HG02642 (cell line): Measurements from ENCODE around the gene CATSPER3.

Experiments
- ATAC-seq: cut with Tn5 transposase; IDR thresholded peaks from one replicate; pipeline ENCODE4 v1.9.1; 2021; ENCODE audit warnings: mild to moderate bottlenecking; ENCODE audit not compliant: unreplicated experiment, poor library complexity

CATSPER3 gene

DNA sequence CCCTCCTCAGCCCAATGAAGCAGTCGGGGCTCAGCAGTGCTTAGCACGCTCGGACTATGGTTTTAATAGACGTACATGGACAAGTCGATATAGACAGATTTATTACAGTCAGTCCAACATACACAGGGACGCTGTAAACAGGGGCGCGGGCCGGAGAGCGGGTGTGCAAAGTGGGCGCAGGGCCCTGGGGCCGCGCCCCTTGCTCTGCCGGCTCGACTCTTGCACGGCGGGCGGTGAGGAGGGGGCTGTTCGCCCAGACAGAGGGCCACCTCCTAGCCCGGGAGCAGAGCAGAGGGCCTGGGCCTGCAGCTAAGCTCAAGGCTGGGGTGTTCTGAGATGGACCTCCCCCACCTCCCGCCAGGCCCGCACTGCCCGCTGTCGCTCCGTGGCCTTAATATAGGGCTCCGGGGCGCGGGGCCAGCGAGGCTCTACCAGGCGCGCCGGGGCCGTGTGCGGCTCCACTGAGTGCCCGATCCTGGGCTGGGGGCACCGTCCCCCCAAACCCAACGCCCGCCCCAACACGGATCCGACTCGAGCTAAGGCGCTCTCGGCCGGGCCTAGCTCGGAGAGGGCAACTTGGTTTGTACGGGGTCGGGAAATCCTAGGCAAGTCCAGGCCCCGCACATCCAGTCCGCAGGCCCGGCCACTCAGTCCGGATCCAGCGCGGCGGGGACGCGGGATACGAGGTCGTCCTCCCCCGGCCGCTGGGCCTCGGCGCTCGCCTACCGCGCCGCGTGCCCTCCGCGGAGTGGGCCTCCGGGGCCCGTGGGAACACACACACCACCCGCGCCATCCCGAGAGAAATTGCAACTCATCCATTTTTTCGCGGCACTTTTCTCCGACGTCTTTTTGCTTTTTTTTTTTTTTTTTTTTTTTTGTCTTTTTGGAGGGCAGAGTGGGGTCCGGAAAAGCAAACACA lies 60.2 kb downstream of the CATSPER3 start:
- no peak for ATAC-seq

DNA sequence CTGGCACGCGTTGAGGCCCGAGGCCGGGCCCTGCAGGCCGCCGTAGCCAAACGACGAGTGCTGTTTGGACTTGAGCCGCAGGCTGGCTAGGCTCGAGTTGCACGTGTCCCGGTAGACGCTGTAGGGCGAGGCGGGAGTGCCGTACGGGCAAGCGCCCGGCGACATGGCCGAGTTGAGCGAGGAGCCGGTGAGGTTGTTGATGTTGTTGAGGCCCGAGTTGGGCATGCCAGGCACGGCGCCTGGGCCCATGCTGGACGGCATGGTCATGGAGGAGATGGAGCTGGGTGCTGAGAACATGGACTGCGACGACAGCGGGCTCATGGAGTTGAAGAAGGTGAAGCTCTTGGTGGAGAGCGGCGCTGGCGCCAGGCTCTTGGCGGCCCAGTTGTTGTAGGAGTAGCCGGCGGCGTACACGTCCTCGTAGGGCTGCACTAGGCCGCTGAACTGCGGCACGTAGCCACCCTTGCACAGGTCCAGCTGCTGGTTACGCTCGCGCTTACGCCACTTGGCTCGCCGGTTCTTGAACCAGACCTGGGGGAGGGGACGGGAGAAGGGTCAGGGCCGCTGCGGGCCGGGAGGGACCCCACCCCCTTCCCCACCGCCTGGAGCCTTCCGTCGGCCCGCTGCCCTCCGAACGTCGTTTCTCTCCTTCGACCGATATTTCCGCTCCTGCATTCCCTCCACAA lies 61.2 kb downstream of the CATSPER3 start:
- no peak for ATAC-seq

DNA sequence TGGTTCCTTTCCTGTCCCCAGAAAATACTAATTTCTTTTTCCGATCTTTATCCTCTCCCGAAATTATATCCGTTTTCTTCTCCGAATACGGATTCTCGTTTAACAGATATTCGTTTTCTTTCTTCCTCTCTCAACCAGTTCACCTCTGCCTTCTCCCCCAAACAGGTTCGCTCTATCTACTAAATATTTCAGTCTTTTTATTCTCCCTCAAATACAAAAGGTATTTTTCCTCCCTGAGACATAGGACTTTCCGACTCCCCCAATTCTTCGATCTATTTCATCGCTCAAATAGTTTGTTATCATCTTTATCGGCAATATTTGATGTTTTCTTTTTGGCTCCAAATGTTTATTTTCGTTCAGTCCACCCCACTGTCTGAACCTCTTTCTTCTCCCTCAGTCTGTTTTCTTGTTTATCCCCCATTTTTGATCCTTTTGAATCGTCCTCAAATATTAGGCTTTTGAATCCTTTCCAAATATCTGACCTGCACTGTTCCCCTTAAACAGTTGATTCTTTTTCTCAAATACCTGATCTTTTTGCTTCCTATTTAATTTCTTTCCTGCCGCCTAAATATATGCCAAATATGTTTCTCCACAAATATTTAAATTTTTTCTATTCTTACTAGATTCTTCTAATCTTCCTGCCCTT lies 61.9 kb downstream of the CATSPER3 start:
- ATAC-seq, result no peak

DNA sequence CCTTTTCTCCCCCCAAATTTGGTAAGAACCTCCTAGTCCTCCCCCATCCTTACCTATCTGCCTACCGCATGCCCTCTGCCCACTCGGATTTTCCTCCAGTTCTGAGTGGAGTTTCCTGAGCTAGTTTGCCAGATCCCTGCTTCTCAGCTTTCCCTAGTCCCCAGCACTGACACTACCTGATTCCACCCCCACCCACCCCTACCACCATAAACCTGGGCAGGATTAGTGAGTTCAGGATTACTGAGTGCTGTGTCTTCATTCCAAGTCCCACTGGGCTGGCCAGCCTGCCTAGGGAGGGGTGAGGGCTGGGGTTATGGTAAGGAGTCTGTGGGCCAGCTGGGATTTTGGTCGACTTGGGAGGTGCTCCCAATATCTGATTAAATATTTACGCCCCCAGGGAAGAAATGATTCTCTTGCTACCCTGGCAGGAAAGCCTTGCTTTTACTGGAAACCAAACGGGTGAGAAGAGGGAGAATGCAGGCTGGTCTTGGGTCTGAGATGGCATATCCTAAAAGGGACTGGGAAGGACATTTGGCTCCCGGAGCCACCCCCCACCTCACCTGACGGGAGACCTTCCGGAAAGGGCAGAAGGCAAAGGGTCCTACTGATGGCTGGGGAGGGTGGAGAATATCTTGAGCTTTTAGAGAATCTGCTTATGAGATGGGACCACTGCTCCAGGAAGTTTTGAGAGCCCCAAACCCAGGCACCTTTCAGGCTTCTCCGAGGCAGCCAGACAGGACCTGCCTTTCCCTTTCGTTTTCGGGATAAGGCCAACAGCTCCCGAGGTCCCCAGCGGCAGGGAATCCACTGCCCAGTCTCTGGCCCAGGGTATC lies 62.6 kb downstream of the CATSPER3 start:
- no peak for ATAC-seq

DNA sequence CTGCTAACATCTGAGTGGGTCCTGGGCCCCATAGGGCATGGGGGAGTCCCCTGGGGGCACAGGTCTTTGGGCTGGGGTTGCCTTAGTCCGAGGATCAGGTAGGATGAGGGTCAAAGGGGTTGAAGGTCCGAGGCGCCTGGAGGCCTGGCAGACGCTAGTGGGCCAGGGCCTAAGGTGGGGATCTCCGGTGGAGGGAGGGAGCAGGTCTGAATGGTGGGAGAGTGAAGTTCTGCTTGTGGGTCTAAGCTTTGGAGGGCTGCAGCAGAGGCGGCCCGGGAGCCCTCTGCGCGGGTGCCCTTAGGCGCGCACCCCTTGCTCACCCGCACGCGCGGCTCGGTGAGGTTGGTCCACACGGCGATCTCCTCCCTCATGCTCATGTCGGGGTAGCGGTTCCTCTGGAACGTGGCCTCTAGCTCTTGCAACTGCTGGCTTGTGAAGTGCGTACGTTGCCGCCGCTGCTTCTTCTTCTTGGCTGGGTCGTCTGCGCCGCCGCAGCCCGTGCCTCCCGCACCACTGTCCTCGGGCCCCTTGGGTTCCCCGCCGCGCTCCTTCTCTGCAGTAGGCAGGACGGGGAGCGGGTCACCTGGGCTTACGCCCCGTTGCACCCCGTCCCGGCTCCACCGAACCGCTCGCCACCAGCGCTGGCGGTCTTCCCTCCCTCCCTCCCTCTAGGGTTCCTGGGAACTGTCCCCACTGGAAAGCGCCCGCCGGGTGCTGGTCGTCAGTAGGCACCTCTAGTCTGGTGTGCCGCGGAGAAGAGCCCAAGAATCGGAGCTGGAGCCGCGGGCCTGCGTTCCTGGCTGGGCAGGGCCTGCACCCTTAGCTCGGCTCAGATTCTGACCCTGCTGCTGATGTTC lies 63.5 kb downstream of the CATSPER3 start:
- ATAC-seq, result no peak

DNA sequence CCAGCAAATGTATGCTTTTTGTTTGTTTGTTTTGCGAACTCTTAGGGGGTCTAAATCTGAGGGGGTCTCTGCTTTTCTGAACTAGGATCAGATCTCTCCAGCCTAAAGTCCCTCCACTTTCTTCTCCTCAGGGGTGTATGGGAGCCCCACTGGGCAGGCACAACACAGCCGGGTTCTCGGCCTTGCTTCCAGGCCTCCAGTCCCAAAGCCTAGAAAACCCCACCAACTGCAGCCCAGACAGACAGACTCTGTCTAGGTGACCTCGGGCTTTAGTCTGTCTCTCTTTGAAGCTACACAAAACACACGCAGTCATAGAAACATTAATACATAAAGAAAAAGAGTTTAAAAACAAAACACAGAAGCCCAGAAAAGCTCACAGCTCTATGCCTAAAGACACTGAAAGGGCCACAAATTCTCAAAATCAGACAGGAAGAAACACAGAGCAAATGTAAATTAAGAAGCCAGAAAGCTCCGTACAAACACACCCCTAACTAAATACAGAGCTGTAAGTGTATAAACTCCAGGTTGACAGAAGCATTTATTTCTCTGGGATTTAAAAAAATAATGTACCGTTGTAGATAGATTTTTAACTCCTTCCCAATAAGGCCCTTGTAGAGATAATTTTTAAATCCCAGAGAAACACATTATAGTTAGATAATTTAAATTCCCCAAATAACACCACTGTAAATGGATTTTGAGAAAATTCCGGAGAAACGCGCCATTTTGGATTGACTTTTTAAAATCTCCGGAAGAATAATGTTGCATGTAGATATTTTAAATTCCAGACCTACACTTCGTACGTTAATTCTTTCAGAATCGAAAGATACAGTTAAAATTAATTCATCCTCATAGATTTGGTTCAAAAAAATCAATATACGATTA lies 64.3 kb downstream of the CATSPER3 start:
- no peak for ATAC-seq

DNA sequence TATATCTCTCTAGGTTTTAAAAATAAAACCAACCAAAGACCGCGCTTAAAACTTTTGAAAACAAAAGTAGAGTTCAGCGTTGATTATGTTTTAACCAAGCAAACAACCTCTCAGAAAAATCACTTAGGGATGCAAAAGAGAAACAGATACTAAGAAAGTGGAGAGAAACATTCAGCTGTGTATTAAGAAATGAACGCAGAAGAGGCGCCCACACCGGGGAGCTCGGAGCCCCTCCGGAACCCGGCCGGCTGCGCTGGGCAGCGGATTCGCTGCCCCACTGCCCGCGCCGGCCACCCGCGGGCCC lies 64.9 kb downstream of the CATSPER3 start:
- ATAC-seq, result no peak

DNA sequence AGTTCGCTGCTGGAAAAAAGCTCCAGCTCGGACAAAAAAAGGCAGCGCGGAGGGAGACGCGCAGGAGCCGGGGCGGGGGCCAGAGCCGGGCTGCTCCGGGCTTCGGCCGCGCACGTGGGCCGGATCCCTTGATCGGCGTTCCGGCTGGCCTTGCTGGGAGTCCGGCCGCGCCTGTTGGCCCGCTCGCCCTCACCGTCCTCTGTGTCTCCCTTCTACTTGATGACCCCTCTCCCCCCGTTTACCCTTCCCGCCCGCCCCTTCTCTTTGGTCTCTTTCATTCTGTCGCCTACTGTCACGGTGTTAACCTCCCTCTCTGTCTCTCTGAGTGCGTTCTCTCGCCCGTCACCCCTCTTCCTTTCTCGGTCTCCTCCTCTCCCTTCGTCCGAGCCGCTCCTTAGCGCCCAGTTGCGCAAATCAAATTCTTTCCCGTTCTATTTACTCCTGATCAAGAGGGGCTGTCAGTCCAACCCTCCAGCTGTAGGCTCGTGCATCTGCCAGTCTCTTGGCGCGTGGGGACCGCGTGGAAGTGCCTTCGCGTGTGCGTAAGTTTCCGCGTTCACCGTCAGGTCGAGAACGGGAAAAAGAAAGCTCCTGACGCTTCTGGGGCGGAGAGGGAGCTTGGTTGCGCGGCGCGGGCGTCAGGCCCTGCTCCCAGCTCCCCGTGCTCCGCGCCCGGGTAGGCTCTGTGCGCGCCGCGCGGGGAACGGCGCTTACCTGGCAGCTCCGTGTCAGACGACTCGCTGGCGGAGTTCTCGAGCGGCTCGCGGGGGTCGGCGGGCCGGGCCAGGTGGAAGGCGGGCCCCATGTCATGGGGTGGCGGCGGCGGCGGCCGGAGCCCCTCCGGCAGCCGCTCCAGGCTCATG lies 65.5 kb downstream of the CATSPER3 start:
- no peak for ATAC-seq

DNA sequence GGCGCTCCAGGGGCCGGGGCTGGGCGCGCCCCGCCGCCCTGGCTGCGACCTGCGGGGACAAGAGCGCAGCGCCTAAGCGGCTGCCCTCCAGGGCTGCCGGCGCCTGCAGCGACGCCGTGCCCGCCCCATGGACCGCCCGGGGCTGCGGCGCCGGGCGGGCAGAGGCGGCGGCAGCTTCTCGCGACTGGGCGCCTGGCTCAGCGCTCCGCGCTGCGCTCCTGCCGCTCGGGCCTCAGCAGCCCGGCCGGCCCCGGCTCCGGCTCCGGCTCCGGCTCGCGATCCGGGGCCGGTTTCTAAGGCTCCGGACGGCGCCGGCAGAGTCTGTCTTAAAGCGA lies 66.2 kb downstream of the CATSPER3 start, which contains the start of gene PITX1:
TSS of gene PITX1 (minus strand) at position 328 of the 335 bp plus-strand sequence. CDS start 347 bp downstream, outside the sequence.
- ATAC-seq, result no peak

DNA sequence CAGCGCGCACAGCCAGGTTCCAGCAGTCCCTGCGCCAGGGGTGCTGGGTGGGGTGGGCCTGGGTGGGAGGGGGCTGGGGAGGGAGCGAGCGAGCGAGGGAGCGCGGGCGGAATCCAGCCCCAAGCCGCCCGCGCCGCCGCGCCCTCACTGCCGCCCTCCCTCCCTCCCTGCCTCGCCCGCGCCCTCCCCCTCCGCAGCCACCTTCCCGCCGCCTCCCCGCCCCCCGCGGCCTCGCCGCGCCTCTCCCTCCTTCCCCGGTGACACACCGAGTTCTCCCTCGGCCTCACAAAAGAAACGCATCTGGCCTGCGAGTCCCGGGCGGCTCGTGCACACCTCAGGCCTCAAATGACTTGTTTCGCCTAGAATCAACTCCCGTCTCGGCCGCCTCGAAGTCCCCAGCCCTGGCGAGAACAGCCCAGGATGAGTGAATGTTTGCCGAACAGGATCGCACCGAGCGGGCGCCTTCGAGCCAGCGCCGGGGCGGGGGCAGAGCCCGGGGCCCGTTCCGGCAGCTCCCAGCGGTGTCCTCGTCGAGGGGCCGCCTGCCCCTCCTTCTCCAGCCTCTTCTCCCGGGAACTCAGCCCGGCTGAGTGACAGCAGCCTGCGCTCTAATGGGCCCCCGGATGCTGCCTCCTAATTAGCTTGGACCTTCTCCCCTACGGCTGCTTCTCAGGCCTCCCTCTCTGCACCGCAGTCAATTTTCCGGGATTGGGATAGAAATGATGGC lies 66.7 kb downstream of the CATSPER3 start:
- no peak for ATAC-seq

DNA sequence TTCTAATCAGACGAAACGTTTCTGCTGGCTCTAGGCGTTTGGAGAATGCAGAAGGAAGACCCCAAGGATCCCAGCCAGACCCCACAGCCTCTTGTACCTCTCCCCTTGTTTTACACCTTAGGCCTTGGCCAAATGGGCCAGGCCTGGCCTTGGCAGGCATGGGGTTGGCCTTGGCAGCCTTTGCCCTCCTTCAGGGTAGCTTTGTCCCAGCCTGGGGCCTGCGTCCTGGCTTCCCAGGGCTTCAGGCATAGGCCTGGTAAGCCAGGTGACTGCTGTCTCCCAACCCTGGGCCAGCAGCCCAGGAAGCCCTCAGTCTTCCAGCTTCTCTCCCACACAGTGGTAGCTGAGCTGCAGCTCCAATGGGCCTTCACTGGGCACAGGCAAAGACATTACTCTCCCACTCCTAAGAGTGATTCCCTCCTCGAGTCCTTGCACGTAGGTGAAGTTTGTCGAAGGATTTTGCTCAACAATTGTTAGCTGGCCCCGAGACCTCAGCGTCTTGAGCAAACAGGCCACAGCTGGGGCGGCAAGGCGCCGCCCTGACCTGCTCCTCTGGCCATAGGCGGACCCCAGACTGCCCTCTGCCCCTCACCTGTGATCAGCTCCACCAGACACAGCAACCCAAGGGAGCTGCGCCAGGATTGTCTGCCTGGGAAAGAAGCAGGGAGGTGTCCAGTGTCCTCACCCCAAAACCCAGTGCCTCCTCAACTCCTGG lies 67.4 kb downstream of the CATSPER3 start:
- no peak for ATAC-seq

DNA sequence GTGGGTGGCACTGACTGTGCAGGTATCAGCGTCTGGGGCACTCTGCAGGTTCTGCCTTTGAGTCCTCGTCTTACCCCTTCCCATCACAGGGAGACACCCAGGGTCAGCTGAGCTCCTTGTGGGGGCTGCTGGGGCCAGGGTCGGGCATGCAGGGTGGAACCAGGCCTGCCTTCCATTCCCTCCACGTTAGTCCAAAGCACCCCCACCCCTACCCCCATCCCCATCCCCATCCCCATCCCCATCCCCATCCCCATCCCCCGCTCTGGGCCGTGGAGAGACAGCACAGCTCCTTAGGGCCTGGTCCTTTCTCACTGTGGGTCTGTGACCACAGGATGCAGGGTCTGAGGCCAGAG lies 67.9 kb downstream of the CATSPER3 start:
- no peak for ATAC-seq

DNA sequence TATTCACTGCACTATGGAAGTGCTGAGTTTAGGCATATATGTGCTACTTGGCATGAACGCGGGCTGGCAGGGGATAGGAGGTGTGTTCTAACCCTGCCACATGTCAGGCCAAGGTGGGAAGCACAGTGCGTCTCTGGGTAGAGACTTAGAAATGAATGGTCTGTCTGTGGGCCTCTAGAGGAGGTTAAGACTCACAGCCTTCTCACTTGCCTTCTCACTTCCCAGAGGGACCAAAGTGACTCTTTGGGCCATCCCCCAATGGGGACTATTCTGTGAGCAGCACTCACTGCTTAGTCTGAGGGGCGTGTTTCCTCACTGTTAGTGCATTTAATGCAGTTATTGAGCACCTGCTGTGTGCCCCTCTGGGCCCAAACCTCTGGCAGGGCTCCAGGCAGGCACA lies 68.7 kb downstream of the CATSPER3 start:
- ATAC-seq, result no peak

DNA sequence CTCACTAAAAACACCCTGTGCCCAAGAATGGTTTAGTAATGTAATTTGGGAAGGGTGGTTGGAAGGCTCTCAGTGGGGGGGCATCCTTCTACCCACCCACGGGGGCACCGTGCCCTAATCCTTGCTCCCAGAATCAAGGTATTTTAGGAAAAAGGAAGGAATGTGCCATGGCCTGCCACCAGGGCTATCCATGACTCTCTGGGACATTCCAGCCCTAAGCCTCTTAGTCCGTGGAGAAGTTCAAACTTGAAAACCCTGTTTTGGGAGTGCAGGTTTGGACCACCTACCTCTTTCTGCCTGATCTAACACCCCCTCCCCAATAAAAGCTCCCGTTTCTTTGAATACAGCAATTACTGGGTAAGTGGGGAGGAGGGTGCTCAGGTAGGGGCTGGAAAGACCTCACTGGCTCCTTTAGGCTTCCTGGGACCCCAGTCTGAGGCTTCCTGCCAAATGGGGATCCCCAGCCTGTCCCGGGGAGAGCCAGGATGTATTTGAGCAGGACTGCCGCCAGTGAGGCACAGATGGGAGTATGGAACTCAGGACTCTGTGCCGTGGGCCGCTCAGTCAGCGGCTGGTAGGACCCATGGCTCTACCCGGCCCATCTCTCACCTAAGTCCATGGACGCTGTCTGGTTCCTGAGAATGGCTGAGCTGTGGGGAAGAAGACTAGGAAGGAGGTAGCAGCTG lies 70.0 kb downstream of the CATSPER3 start:
- ATAC-seq, result no peak

DNA sequence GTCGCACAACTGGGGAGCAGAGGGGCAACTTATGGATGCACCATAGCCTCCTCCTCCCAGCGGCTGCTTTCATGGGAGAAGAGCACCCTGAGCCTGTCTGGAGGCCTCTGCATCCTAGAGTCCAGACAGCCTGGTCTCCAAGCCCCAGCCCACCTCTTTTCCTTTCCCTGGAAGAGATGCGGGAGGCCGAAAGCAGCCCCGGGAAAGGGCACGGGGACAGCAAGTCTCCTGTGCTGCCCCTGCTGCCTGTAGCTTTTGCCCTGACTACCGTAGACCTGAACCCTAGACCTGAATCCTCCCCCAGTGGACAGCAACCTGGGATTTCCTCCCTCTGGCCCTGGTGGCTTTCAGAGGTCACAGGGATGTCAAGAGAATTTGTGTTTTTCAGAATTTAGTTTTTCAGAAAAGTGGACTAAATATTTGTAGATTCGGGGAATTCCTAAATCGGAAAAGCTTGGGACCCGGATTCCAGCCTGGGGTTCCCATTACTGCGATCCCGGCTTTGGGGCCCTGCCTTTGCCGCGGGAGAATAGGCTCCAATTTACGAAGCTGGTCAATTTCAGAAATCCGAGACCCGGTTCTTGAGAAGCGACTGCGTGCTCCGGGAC lies 70.6 kb downstream of the CATSPER3 start:
- ATAC-seq, result no peak
